OCI-LY7 (cell line): ENCODE data around the gene BPIFA2. TPM values are rescaled to one million over a fixed set of nuclear protein-coding genes. Genes with fewer than 3 reads are reported as not detected.

Experiments used
- Bru-seq: library from RNA; stranded (reverse); fragments of 400-500 nt; gene quantifications from one replicate; lab custom pipeline; 2021; lab: Mats Ljungman, UMichigan
- BruChase-seq, 2 experiments: library from RNA; stranded (reverse); fragments of 400-500 nt; gene quantifications; one replicate each; lab custom pipeline; 2021; lab: Mats Ljungman, UMichigan
- BruUV-seq: library from RNA; stranded (reverse); fragments of 400-500 nt; replicated peaks from 2 replicates; lab custom pipeline; 2021; lab: Mats Ljungman, UMichigan
- CTCF ChIA-PET: fragments of 300-600 bp; sonication (Branson Sonifier 250); formaldehyde crosslinking; loops from one replicate; lab custom pipeline; 2022; ENCODE audit warnings: antibody characterized with exemption; ENCODE audit not compliant: unreplicated experiment; lab: Charles Lee
- POLR2A ChIA-PET: fragments of 300-600 bp; sonication (Branson Sonifier 250); formaldehyde crosslinking; loops from one replicate; lab custom pipeline; 2022; ENCODE audit warnings: antibody characterized with exemption; lab: Charles Lee
- DNase-seq: peaks from one replicate; pipeline ENCODE4 v3.0.0-alpha.2; 2015; ENCODE audit warnings: low spot score
- H2AFZ ChIP-seq: fragments of 200-600 bp; sonication (generic), shearing (Covaris generic); 2 replicates; pipeline ENCODE4 v1.6.1; 2014; ENCODE audit warnings: mild to moderate bottlenecking, antibody characterized with exemption, low read length, moderate library complexity
- H3K27ac ChIP-seq: fragments of 200-600 bp; sonication (generic); 2 replicates; pipeline ENCODE4 v1.5.1; 2014; ENCODE audit warnings: mixed run types, low read depth, mild to moderate bottlenecking, moderate library complexity, low read length, inconsistent platforms; ENCODE audit not compliant: poor library complexity, severe bottlenecking
- H3K36me3 ChIP-seq: fragments of 200-600 bp; sonication (generic); 2 replicates; pipeline ENCODE4 v1.6.1; 2014; ENCODE audit warnings: mild to moderate bottlenecking, antibody characterized with exemption, low read length, moderate library complexity, mixed read lengths; ENCODE audit not compliant: insufficient read depth
- H3K4me1 ChIP-seq: fragments of 200-600 bp; sonication (generic); 2 replicates; pipeline ENCODE4 v1.5.1; 2014; ENCODE audit warnings: mild to moderate bottlenecking, low read length; ENCODE audit not compliant: insufficient read depth, poor library complexity, severe bottlenecking
- H3K4me2 ChIP-seq: fragments of 200-600 bp; sonication (generic); 2 replicates; pipeline ENCODE4 v1.6.1; 2014; ENCODE audit warnings: mild to moderate bottlenecking, low read length
- H3K4me3 ChIP-seq: fragments of 200-600 bp; sonication (generic); 2 replicates; pipeline ENCODE4 v1.5.1; 2014; ENCODE audit warnings: mild to moderate bottlenecking, low read depth, low read length; ENCODE audit not compliant: poor library complexity, severe bottlenecking
- H3K79me2 ChIP-seq: fragments of 200-600 bp; sonication (generic); 2 replicates; pipeline ENCODE4 v1.6.1; 2016; ENCODE audit warnings: low read depth, mild to moderate bottlenecking, low read length, moderate library complexity, mixed read lengths; ENCODE audit not compliant: insufficient read depth
- H3K9me2 ChIP-seq: fragments of 200-600 bp; sonication (generic); 2 replicates; pipeline ENCODE4 v1.6.1; 2016; ENCODE audit warnings: mild to moderate bottlenecking, low read length, mixed read lengths; ENCODE audit not compliant: insufficient read depth
- H3K9me3 ChIP-seq: fragments of 200-600 bp; sonication (generic); 2 replicates; pipeline ENCODE4 v1.6.1; 2014; ENCODE audit warnings: mild to moderate bottlenecking, mixed run types, low read length, mixed read lengths
- H4K20me1 ChIP-seq: fragments of 200-600 bp; sonication (generic); 2 replicates; pipeline ENCODE4 v1.6.1; 2014; ENCODE audit warnings: mild to moderate bottlenecking, antibody characterized with exemption, low read length, moderate library complexity, mixed read lengths; ENCODE audit not compliant: insufficient read depth
- EZH2phosphoT487 ChIP-seq: fragments of 200-600 bp; sonication (generic); IDR thresholded peaks from 2 replicates; pipeline ENCODE4 v1.6.1; 2018; ENCODE audit warnings: low read depth, borderline replicate concordance, mild to moderate bottlenecking, mixed run types, antibody characterized with exemption, low read length, moderate library complexity, mixed read lengths
- intact Hi-C: fragments of 100-400 bp; cut with micrococcal nuclease; formaldehyde crosslinking; loops from one replicate; pipeline ENCODE4 v1.10.0; 2022; ENCODE audit not compliant: unreplicated experiment
- long read RNA-seq: library from polyadenylated mRNA; stranded (forward); transcript quantifications from one replicate; pipeline ENCODE4 v2.0.0, GENCODE V29; 2022
- total RNA-seq, 2 experiments: library from RNA; depleted of rRNA in 1 of 2; stranded (reverse); fragments of >200 nt in 1 of 2; shearing (Covaris generic) in 1 of 2; gene quantifications; 2 replicates each; pipeline ENCODE4 v1.2.3, GENCODE V29; 2014 to 2022
- TF ChIP-seq, protein P1 (sequence below): fragments of 200-600 bp; sonication (generic); conservative IDR thresholded peaks from 2 replicates; pipeline ENCODE4 v1.5.1; 2014; ENCODE audit warnings: mild to moderate bottlenecking, antibody characterized with exemption, low read length, moderate library complexity, mixed read lengths

Gene BPIFA2, protein sequence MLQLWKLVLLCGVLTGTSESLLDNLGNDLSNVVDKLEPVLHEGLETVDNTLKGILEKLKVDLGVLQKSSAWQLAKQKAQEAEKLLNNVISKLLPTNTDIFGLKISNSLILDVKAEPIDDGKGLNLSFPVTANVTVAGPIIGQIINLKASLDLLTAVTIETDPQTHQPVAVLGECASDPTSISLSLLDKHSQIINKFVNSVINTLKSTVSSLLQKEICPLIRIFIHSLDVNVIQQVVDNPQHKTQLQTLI
- not detected in 2 replicates for total RNA-seq (2014; rRNA removed; shearing (Covaris generic))
- not detected in 2 replicates for total RNA-seq (2022)
- Bru-seq, nascent RNA, result not detected
- not detected for BruChase-seq, experiment 1, labeled RNA remaining after a 6-hour chase
- not detected for BruChase-seq, experiment 2, labeled RNA remaining after a 2-hour chase
- long read RNA-seq, result 0 reads

DNA sequence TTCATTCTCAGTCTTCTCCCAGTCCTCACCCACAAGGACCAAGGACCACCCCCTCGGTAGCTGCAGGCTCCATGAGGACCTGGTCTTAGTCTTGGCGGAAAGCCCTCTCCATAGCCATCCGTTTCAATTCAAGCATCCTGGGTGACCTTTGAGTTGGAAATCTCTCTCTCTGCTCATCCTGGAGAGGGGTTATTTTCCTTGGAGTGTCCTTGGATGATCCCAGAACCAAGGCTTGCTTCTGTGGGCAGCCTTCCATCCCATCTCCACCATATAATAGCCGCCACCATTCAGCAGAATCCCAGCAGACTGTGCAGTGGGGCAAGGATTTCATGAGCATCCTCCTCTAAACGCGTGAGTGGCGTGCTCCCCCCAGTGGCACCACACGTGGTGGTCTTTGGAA, at the start of gene BPIFA2:
Gene BPIFA2, plus strand, starts transcription at position 301 of the 400 bp plus-strand sequence. CDS start 987 bp downstream, outside the sequence.
- POLR2A ChIA-PET, result no interaction called here
- Histone ChIP-seq H3K9me3 (peaks cover 11% of the 10 kb centered on the region), H3K27ac (no peak within 1 kb of the TSS), H2AFZ (no peak within 1 kb of the TSS), H3K4me3 (no peak within 1 kb of the TSS), H3K79me2 (no peaks in the 10 kb centered on the region), H3K4me1 (no peaks in the 10 kb centered on the region), H3K36me3 (no peaks in the 10 kb centered on the region), H3K4me2 (no peak within 1 kb of the TSS), H4K20me1 (no peaks in the 10 kb centered on the region), H3K9me2 (no peaks in the 10 kb centered on the region)
- CTCF ChIA-PET, result no interaction called here
- DNase-seq, result no peak
- intact Hi-C loops, result no loop called here
- no TSS peak for BruUV-seq
- no peak for TF ChIP-seq EZH2phosphoT487
- TF ChIP-seq, protein P1, sequence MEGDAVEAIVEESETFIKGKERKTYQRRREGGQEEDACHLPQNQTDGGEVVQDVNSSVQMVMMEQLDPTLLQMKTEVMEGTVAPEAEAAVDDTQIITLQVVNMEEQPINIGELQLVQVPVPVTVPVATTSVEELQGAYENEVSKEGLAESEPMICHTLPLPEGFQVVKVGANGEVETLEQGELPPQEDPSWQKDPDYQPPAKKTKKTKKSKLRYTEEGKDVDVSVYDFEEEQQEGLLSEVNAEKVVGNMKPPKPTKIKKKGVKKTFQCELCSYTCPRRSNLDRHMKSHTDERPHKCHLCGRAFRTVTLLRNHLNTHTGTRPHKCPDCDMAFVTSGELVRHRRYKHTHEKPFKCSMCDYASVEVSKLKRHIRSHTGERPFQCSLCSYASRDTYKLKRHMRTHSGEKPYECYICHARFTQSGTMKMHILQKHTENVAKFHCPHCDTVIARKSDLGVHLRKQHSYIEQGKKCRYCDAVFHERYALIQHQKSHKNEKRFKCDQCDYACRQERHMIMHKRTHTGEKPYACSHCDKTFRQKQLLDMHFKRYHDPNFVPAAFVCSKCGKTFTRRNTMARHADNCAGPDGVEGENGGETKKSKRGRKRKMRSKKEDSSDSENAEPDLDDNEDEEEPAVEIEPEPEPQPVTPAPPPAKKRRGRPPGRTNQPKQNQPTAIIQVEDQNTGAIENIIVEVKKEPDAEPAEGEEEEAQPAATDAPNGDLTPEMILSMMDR, result no peak

DNA sequence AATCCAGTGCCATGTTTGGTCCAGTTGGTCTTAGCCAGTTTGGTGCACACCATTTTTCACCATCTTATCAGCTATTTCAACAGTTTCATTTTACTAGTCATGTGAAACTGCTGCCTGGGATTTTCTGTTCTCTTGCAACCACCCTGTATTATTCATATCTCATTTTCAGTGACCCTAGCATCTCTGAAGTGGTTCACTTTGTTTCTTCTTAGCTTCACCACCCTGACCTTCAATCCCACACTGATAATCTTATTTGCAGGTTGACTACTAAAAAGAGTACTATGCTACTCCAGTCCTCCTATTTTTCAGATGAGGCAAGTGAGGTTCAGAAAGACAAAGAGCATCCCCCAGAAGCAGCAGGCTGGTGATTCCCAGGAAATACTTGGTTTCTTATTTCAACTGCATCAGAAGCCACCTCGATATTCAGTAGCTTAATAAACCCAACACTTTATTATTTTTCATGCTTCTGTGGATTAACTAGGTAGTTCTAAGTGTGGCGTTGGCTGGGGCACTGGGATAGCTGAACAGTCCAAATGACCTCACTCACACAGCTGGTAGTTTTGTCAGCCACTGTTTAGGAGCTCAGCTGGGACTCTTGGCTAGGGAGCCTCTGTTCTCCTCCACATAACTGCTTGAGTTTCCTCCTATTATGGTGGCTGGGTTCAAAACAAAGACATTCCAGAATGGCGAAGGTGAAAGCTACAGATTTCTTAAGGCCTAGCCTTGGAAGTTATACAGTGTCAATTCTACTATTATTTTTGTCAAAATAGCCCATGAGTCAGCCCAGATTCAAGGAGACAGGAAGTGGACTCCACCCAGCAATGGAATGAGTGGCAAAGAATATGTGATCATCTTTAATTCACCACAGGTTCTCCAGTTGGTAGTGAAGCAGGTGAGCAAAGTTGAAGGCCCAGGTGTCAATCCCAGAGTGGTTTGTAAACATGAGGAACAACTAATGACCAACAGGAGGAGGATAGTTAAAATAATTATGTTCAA, 47.9 kb upstream of the BPIFA2 start:
- Histone ChIP-seq H3K27ac (no peak overlapping the region), H3K4me3 (no peak overlapping the region), H3K4me2 (no peak overlapping the region), H3K4me1 (no peaks in the 10 kb centered on the region), H3K9me3 (no peaks in the 10 kb centered on the region), H3K79me2 (no peaks in the 10 kb centered on the region), H2AFZ (no peak overlapping the region), H3K36me3 (no peaks in the 10 kb centered on the region), H4K20me1 (no peaks in the 10 kb centered on the region), H3K9me2 (no peaks in the 10 kb centered on the region)
- CTCF ChIA-PET, result no interaction called here
- no TSS peak for BruUV-seq
- POLR2A ChIA-PET, result no interaction called here
- no peak for DNase-seq
- TF ChIP-seq, protein P1, result no peak
- TF ChIP-seq EZH2phosphoT487, result no peak
- intact Hi-C loops, result no loop called here
